CD14-positive monocyte (primary cell): ENCODE results near the gene PAPSS2. TPM values are rescaled to one million over a fixed set of nuclear protein-coding genes. Genes with fewer than 3 reads are reported as not detected.

ENCODE experiments used
- DNase-seq, 3 donors: peaks; one replicate each; pipeline ENCODE4 v3.0.0-alpha.2; 2011 to 2022
- H2AFZ ChIP-seq: 2 replicates; pipeline ENCODE4 v1.6.0; 2012; ENCODE audit warnings: mild to moderate bottlenecking, low read depth, low read length, inconsistent platforms; ENCODE audit not compliant: insufficient read depth, poor library complexity, severe bottlenecking
- H3K27ac ChIP-seq, 2 donors: 1 replicate in 1 of 2; 2 replicates in 1 of 2; pipeline ENCODE4 v1.5.1; 2012 to 2013; ENCODE audit warnings: low read length in 2 of 2, control low read depth in 1 of 2, inconsistent platforms in 1 of 2, low read depth in 1 of 2, mild to moderate bottlenecking in 1 of 2
- H3K27me3 ChIP-seq, 2 donors: one replicate each; pipeline versions ENCODE4 v1.6.0 to v1.6.1; 2011 to 2013; ENCODE audit warnings: low read length in 2 of 2; ENCODE audit not compliant: control insufficient read depth in 2 of 2, insufficient read depth in 2 of 2
- H3K36me3 ChIP-seq, 2 donors: replicated peaks in 1 of 2; 1 replicate in 1 of 2; 2 replicates in 1 of 2; pipeline versions ENCODE4 v1.5.1 to v1.6.1; 2012 to 2013; ENCODE audit warnings: low read length in 2 of 2, control low read depth in 1 of 2, inconsistent platforms in 1 of 2, mild to moderate bottlenecking in 1 of 2; ENCODE audit not compliant: insufficient read depth in 2 of 2, control insufficient read depth in 1 of 2
- H3K4me1 ChIP-seq, 2 donors: 1 replicate in 1 of 2; 2 replicates in 1 of 2; pipeline versions ENCODE4 v1.5.1 to v1.6.1; 2012 to 2013; ENCODE audit warnings: low read length in 2 of 2, control low read depth in 1 of 2, inconsistent platforms in 1 of 2, mild to moderate bottlenecking in 1 of 2, moderate library complexity in 1 of 2; ENCODE audit not compliant: insufficient read depth in 2 of 2, control insufficient read depth in 1 of 2
- H3K4me2 ChIP-seq: replicated peaks from 2 replicates; pipeline ENCODE3; 2012; ENCODE audit warnings: low read length, moderate library complexity, mild to moderate bottlenecking; ENCODE audit not compliant: poor library complexity, severe bottlenecking; ENCODE audit errors: extremely low read depth
- H3K4me3 ChIP-seq, 3 experiments: fragments of 200-600 bp in 1 of 3; sonication (generic) in 1 of 3; replicated peaks in 1 of 3; 1 replicate in 2 of 3; 2 replicates in 1 of 3; pipeline ENCODE4 v1.5.1; 2011 to 2013; ENCODE audit warnings: low read length in 3 of 3, mild to moderate bottlenecking in 3 of 3, control low read depth in 2 of 3, low read depth in 2 of 3, inconsistent platforms in 1 of 3, moderate library complexity in 1 of 3
- H3K79me2 ChIP-seq: 2 replicates; pipeline ENCODE4 v1.6.0; 2012; ENCODE audit warnings: mild to moderate bottlenecking, control low read depth, inconsistent platforms, low read length, moderate library complexity; ENCODE audit not compliant: insufficient read depth
- H3K9ac ChIP-seq: 2 replicates; pipeline ENCODE4 v1.6.0; 2017; ENCODE audit warnings: low read length, mild to moderate bottlenecking; ENCODE audit not compliant: insufficient read depth, poor library complexity, severe bottlenecking
- H3K9me3 ChIP-seq, 2 donors: replicated peaks in 1 of 2; 1 replicate in 1 of 2; 2 replicates in 1 of 2; pipeline versions ENCODE4 v1.5.1 to v1.6.1; 2012 to 2013; ENCODE audit warnings: low read length in 2 of 2, control low read depth in 1 of 2; ENCODE audit not compliant: control insufficient read depth in 1 of 2, insufficient read depth in 1 of 2
- H4K20me1 ChIP-seq: 2 replicates; pipeline ENCODE4 v1.6.0; 2012; ENCODE audit warnings: mild to moderate bottlenecking, low read length, control low read depth, moderate library complexity; ENCODE audit not compliant: insufficient read depth
- H3K27ac Mint-ChIP-seq, 7 donors: one replicate each; pipeline ENCODE4 v1.8.0; 2020; ENCODE audit warnings: mild to moderate bottlenecking in 7 of 7, mixed read lengths in 7 of 7, moderate library complexity in 6 of 7, inconsistent platforms in 2 of 7
- H3K27me3 Mint-ChIP-seq, 3 donors: one replicate each; pipeline ENCODE4 v1.8.0; 2021 to 2022; ENCODE audit warnings: low read depth in 3 of 3, mild to moderate bottlenecking in 3 of 3, mixed read lengths in 3 of 3, moderate library complexity in 3 of 3, inconsistent platforms in 1 of 3
- H3K36me3 Mint-ChIP-seq, 2 donors: one replicate each; pipeline ENCODE4 v1.8.0; 2020; ENCODE audit warnings: mixed read lengths in 2 of 2, inconsistent platforms in 1 of 2, mild to moderate bottlenecking in 1 of 2
- H3K4me1 Mint-ChIP-seq: one replicate; pipeline ENCODE4 v1.8.0; 2020; ENCODE audit warnings: mild to moderate bottlenecking, mixed read lengths
- H3K4me3 Mint-ChIP-seq, 2 donors: one replicate each; pipeline ENCODE4 v1.8.0; 2020; ENCODE audit warnings: mild to moderate bottlenecking in 2 of 2, mixed read lengths in 2 of 2, moderate library complexity in 1 of 2
- H3K9me3 Mint-ChIP-seq, 7 donors: one replicate each; pipeline ENCODE4 v1.8.0; 2020 to 2022; ENCODE audit warnings: mixed read lengths in 7 of 7, mild to moderate bottlenecking in 6 of 7, moderate library complexity in 6 of 7, inconsistent platforms in 2 of 7
- CTCF ChIP-seq: fragments of 200-600 bp; IDR thresholded peaks from one replicate; pipeline ENCODE4 v1.8.0; 2022; ENCODE audit warnings: antibody characterized with exemption, mild to moderate bottlenecking
- WGBS: methylation state at CpG from one replicate; pipeline ENCODE4 v1.1.5; 2013; ENCODE audit warnings: missing lambda C conversion rate; ENCODE audit not compliant: insufficient coverage; 5-methylcytosine and 5-hydroxymethylcytosine counted together
- intact Hi-C, 2 donors: fragments of 100-400 bp; cut with micrococcal nuclease; formaldehyde crosslinking; loops; one replicate each; pipeline versions ENCODE4 v1.15.0 to v1.15.1; 2023
- polyA plus RNA-seq, 3 donors: library from polyadenylated mRNA; depleted of rRNA in 1 of 3; unstranded in 2 of 3; stranded (reverse) in 1 of 3; fragments of 300-500 nt in 2 of 3; fragments of >200 nt in 1 of 3; fragmentation: Illumina TruSeq in 2 of 3; gene quantifications; 1 replicate in 2 of 3; 2 replicates in 1 of 3; pipeline ENCODE4 v1.2.3, GENCODE V29; 2012 to 2021

The PAPSS2 gene
- polyA plus RNA-seq, 3 donors: 3.5 to 6.5 (median 6.2) TPM

- TF ChIP-seq CTCF: no peak
- H3K9ac ChIP-seq: no peak overlapping the region
- no peaks in the 10 kb centered on the region for H4K20me1 ChIP-seq
- H2AFZ ChIP-seq: no peak overlapping the region
- no peak overlapping the region for H3K4me2 ChIP-seq
- no CpG with 5 or more reads among the region's 11 CpGs for WGBS
- H3K27me3 ChIP-seq: no peaks in the 10 kb centered on the region
- H3K27me3 Mint-ChIP-seq: peaks cover 0 to 1% (median 0%) of the 10 kb centered on the region in 3 donors
- DNase-seq: no peak
- no peak overlapping the region for H3K4me3 ChIP-seq
- H3K9me3 ChIP-seq: no peaks in the 10 kb centered on the region
- H3K4me3 Mint-ChIP-seq: no peak overlapping the region
- no peak overlapping the region for H3K27ac Mint-ChIP-seq
- no peaks in the 10 kb centered on the region for H3K36me3 ChIP-seq
- no peaks in the 10 kb centered on the region for H3K9me3 Mint-ChIP-seq
- intact Hi-C loops: no loop called here
- H3K4me1 Mint-ChIP-seq: peaks cover 13% of the 10 kb centered on the region
- no peaks in the 10 kb centered on the region for H3K36me3 Mint-ChIP-seq
- H3K79me2 ChIP-seq: no peaks in the 10 kb centered on the region
- H3K27ac ChIP-seq: no peak overlapping the region
- H3K4me1 ChIP-seq: peaks cover 8 to 12% of the 10 kb centered on the region in 2 donors
These were observed 53.4 kb downstream of the PAPSS2 start for GRCh38 chr10:87712913-87713616.

GRCh38 chr10:87713707-87714106 lies 54.0 kb downstream of the PAPSS2 start:
- peaks cover 13% of the 10 kb centered on the region for H3K4me1 Mint-ChIP-seq
- TF ChIP-seq CTCF: no peak

More at GRCh38 chr10:87713707-87714106, 54.0 kb downstream of the PAPSS2 start:
- Histone ChIP-seq H3K4me1 (peaks cover 8 to 12% of the 10 kb centered on the region in 2 donors), H3K27me3 (no peaks in the 10 kb centered on the region), H2AFZ (no peak overlapping the region), H3K4me3 (no peak overlapping the region), H3K9me3 (no peaks in the 10 kb centered on the region), H4K20me1 (no peaks in the 10 kb centered on the region), H3K9ac (no peak overlapping the region), H3K79me2 (no peaks in the 10 kb centered on the region), H3K4me2 (no peak overlapping the region), H3K27ac (no peak overlapping the region), H3K36me3 (no peaks in the 10 kb centered on the region)
- Mint-ChIP-seq H3K27ac (no peak overlapping the region), H3K9me3 (no peaks in the 10 kb centered on the region), H3K36me3 (no peaks in the 10 kb centered on the region), H3K4me3 (no peak overlapping the region), H3K27me3 (peaks cover 0 to 1% (median 0%) of the 10 kb centered on the region in 3 donors)
- WGBS: no CpG with 5 or more reads among the region's 3 CpGs
- intact Hi-C loops: no loop called here
- no peak for DNase-seq
